GM18499 (cell line): Measurements from ENCODE around the gene FUT4.
A peak's percentile ranks its signal among the peaks of the same experiment; 100 is the strongest.

ENCODE experiments used
- ATAC-seq: cut with Tn5 transposase; IDR thresholded peaks from one replicate; pipeline ENCODE4 v1.9.1; 2021; ENCODE audit warnings: moderate number of reproducible peaks; ENCODE audit not compliant: insufficient read depth, unreplicated experiment

Gene FUT4

DNA sequence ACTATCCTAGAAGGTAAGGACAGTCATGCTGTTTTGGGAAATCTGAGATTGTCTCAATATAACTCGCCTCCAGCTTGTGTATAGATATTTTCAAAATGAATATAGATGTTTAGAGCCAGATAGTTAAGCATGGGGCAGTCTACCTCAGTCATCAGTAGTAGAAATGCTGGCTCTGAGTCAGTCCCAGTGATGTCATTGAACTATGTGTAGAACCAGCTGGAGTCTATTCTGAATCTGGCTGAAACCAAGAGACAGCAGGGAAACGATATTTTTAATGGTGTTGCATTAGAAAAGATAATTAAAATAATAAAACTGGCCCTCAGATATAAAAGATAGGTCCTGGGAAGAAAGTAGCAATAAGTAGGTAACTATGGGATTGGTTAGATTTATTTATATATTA lies 49.3 kb downstream of the FUT4 start:
- ATAC-seq: peak; percentile 74

DNA sequence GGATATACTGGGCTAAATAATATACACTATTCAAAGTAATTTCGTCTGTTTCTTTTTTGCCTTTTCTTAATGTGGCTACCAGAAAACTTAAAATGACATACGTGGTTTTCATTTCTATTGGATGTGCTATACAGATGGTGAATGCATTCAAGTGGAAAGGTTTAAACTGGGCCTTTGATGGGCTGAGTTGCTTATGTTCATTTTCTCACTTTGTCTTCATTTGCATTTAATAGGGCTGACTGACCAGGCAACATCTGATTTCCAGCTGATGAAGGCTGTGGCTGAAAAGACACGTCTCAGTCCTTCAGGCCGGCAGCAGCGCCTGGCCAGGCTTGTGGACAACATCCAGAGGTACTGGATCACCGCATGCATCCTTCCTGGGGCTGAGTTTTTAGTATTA lies 51.4 kb downstream of the FUT4 start:
- peak; percentile 53 for ATAC-seq

DNA sequence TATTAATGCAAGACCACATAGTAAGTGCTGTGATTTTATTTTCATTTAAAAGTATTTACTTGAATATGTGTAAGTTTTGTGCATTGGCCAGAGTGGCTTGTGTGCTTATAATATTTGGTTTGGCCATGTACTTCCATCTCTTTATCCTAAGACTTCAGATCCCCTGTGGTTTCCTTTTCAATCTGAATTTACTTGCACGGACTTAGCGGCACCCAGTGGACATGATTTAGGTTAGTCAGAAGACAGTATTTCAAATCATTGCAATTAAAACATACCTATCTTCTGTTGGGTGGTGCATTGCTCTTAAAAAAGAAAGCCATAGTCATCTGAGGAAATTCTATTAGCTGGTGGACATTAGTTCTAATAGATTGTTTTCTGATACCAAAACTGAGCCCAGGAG lies 54.2 kb downstream of the FUT4 start:
- ATAC-seq: no peak
